Vagina (tissue), 2 donors: Measurements from ENCODE around the gene LSM11.
"Not testable (repeated sequence)": the region's sequence is repeated elsewhere in the genome, so short reads cannot be mapped to it uniquely, and the experiment has no call there.

Source experiments
- POLR2A ChIP-seq, 2 donors: fragments of 450-650 bp; IDR thresholded peaks; one replicate each; pipeline ENCODE4 v1.6.1; 2017; ENCODE audit warnings: antibody characterized with exemption in 2 of 2, mild to moderate bottlenecking in 2 of 2, moderate library complexity in 2 of 2
- TF ChIP-seq, protein P1 (sequence below), 3 experiments: fragments of 450-650 bp in 2 of 3; fragments of 200-600 bp in 1 of 3; sonication (generic) in 1 of 3; IDR thresholded peaks; one replicate each; pipeline ENCODE4 v1.5.1; 2017 to 2019; ENCODE audit warnings: antibody characterized with exemption in 3 of 3, mild to moderate bottlenecking in 2 of 3, moderate library complexity in 2 of 3

DNA sequence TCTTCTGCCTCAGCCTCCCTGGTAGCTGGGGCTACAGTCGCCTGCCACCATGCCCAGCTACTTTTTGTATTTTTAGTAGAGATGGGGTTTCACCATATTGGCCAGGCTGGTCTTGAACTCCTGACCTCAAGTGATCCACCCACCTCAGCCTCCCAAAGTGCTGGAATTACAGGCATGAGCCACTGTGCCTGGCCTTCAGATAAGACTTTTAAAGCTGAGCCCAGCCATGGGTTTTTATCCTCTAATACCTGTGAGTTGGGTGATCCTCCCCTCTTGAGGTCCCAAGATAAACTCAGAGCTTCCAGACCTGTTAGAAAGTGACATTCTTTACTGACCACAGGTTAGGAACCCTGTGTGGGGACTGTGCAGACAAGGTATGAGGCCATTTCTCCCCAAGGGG lies 15.7 kb upstream of the LSM11 start:
- TF ChIP-seq, protein P1, sequence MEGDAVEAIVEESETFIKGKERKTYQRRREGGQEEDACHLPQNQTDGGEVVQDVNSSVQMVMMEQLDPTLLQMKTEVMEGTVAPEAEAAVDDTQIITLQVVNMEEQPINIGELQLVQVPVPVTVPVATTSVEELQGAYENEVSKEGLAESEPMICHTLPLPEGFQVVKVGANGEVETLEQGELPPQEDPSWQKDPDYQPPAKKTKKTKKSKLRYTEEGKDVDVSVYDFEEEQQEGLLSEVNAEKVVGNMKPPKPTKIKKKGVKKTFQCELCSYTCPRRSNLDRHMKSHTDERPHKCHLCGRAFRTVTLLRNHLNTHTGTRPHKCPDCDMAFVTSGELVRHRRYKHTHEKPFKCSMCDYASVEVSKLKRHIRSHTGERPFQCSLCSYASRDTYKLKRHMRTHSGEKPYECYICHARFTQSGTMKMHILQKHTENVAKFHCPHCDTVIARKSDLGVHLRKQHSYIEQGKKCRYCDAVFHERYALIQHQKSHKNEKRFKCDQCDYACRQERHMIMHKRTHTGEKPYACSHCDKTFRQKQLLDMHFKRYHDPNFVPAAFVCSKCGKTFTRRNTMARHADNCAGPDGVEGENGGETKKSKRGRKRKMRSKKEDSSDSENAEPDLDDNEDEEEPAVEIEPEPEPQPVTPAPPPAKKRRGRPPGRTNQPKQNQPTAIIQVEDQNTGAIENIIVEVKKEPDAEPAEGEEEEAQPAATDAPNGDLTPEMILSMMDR (IDR thresholded peaks at IDR 0.05), result not testable (repeated sequence)
- not testable (repeated sequence) for TF ChIP-seq POLR2A (IDR thresholded peaks at IDR 0.05)
